ENCODE measurements around the gene PTBP1. TPM values are rescaled to one million over a fixed set of nuclear protein-coding genes. Genes with fewer than 3 reads are reported as not detected.

PTBP1 gene
- total RNA-seq, 4 donors from 2014 or later = 45.0 to 278 (median 106) TPM

DNA sequence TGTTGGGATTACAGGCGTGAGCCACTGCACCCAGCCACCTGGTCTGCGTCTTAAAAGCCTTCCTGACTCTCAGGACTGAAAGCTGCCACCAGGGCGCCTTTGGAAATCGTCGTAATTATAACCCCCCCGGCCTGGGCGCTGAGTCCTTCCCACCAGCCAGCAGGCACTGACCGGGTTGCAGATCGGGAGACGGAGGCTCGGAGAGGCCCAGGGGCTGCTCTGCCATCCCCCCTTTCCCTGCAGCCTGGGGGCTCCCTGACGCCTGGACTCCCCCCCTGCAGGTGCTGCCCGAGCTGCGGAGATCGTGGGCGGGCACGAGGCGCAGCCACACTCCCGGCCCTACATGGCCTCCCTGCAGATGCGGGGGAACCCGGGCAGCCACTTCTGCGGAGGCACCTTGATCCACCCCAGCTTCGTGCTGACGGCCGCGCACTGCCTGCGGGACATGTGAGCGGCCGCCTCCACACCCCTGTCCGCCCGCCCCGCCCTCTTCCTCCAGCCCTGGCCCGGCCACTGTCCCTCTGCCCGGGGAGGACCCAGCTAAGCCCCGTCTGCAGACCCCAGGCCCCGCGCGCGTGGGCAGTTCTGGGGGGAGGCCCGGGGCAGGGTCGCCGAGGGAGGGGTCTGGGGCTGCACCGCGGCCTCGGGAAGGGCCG is 46.1 kb downstream of the PTBP1 start:
- intact Hi-C loops (cut with DNase I; ENCODE audit: low total_unique reads) = no loop called here
- no peak overlapping the region for H3K4me3 ChIP-seq
- no peaks in the 10 kb centered on the region for H3K9me3 ChIP-seq
- no peak overlapping the region for H3K27ac ChIP-seq
- H3K36me3 ChIP-seq = no peaks in the 10 kb centered on the region
- TF ChIP-seq POLR2A (IDR thresholded peaks at IDR 0.05) = no peak
- no peak for TF ChIP-seq CTCF (IDR thresholded peaks at IDR 0.05)
- no peak for DNase-seq
- peaks cover 0 to 9% of the 10 kb centered on the region in 2 donors for H3K4me1 ChIP-seq
- H3K27me3 ChIP-seq = peaks cover 0 to 33% of the 10 kb centered on the region in 2 donors

DNA sequence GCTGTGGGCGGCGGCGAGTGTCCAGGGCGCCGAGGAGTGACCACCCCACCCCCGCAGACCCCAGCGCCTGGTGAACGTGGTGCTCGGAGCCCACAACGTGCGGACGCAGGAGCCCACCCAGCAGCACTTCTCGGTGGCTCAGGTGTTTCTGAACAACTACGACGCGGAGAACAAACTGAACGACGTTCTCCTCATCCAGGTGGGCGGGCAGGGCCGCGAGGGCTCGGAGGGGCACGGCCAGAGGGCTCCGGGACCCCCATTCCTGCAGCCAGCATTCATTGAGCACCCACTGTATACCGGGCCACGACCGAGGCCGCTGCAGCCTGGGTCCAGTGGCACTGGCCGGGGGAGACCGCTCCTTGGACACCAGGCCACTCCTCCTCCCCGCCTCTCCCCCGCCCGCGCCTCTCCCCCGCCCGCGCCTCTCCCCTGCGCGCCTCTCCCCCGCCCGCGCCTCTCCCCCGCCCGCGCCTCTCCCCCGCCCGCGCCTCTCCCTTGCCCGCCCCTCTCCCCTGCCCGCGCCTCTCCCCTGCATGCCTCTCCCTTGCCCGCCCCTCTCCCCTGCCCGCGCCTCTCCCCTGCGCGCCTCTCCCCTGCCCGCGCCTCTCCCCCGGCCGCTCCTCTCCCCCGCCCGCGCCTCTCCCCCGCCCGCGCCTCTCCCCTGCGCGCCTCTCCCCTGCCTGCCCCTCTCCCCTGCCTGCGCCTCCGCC is 46.7 kb downstream of the PTBP1 start:
- Histone ChIP-seq H3K4me1 (peaks cover 0 to 12% of the 10 kb centered on the region in 2 donors), H3K27me3 (peaks cover 0 to 33% of the 10 kb centered on the region in 2 donors), H3K27ac (no peak overlapping the region), H3K9me3 (no peaks in the 10 kb centered on the region), H3K4me3 (no peak overlapping the region), H3K36me3 (no peaks in the 10 kb centered on the region)
- TF ChIP-seq CTCF (IDR thresholded peaks at IDR 0.05) = no peak
- no peak for TF ChIP-seq POLR2A (IDR thresholded peaks at IDR 0.05)
- no peak for DNase-seq
- intact Hi-C loops (cut with DNase I; ENCODE audit: low total_unique reads) = no loop called here

GRCh38 chr19:844546-844971 is 47.3 kb downstream of the PTBP1 start:
- Histone ChIP-seq H3K27me3 (peaks cover 0 to 33% of the 10 kb centered on the region in 2 donors), H3K4me1 (peaks cover 0 to 12% of the 10 kb centered on the region in 2 donors), H3K27ac (no peak overlapping the region), H3K36me3 (no peaks in the 10 kb centered on the region), H3K4me3 (no peak overlapping the region), H3K9me3 (no peaks in the 10 kb centered on the region)
- no peak for DNase-seq
- TF ChIP-seq CTCF (IDR thresholded peaks at IDR 0.05) (no peak), POLR2A (IDR thresholded peaks at IDR 0.05) (no peak)
- intact Hi-C loops (cut with DNase I; ENCODE audit: low total_unique reads) = no loop called here

DNA sequence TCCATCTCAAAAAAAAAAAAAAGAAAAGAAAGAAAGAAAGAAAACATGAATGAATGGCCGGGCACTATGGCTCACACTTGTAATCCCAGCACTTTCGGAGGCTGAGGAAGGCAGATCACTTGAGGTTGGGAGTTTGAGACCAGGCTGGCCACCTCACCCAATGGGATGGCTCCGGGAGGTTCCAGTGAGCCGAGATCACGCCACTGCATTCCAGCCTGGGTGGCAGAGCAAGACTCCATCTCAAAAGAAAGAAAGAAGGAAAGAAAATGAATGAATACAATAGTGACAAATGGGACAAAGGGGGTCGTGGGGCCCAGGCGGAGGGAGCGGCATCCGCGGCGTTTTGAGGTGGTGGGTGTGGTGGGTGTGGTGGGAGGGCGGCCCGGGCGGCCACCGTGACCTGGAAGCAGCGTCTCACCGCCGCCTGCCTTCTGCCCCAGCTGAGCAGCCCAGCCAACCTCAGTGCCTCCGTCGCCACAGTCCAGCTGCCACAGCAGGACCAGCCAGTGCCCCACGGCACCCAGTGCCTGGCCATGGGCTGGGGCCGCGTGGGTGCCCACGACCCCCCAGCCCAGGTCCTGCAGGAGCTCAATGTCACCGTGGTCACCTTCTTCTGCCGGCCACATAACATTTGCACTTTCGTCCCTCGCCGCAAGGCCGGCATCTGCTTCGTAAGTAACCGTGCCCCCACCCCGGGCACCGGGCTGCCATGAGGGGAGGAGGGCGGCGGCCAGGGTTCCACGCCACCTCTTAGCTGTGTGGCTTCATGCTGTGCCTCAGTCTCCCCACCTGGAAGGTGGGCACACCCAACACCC is 48.7 kb downstream of the PTBP1 start:
- no peak for TF ChIP-seq POLR2A (IDR thresholded peaks at IDR 0.05)
- no peak for TF ChIP-seq CTCF (IDR thresholded peaks at IDR 0.05)
- no peak for DNase-seq
- Histone ChIP-seq H3K4me1 (peaks cover 3 to 12% of the 10 kb centered on the region in 2 donors), H3K9me3 (no peaks in the 10 kb centered on the region), H3K4me3 (no peak overlapping the region), H3K36me3 (no peaks in the 10 kb centered on the region), H3K27ac (no peak overlapping the region), H3K27me3 (peaks cover 0 to 33% of the 10 kb centered on the region in 2 donors)
- intact Hi-C loops (cut with DNase I; ENCODE audit: low total_unique reads) = no loop called here
